ENCODE measurements around the gene FGF14. TPM values are rescaled to one million over a fixed set of nuclear protein-coding genes. Genes with fewer than 3 reads are reported as not detected.

FGF14 gene
- total RNA-seq, 3 donors from 2014 or later (not counting 1 experiment from before 2014, with no cell fraction given) = not detected

DNA sequence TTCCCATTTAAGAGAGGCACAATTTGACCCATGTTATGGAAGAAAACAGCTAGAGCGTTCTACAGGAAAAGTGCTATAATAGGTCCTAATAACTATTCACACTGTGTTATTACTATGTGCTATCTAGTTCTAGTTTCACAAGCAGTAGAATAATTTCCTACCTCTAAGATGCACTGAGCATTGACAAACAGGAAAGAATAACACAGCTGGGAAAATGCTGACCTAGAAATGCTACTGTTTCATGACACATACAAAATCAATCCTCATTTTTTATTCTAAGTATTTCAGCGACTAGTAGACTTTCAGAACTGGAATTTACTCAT lies 689.9 kb downstream of the FGF14 start:
- H3K4me1 Mint-ChIP-seq = peaks cover 2 to 4% of the 10 kb centered on the region in 2 donors
- TF ChIP-seq, protein P1, sequence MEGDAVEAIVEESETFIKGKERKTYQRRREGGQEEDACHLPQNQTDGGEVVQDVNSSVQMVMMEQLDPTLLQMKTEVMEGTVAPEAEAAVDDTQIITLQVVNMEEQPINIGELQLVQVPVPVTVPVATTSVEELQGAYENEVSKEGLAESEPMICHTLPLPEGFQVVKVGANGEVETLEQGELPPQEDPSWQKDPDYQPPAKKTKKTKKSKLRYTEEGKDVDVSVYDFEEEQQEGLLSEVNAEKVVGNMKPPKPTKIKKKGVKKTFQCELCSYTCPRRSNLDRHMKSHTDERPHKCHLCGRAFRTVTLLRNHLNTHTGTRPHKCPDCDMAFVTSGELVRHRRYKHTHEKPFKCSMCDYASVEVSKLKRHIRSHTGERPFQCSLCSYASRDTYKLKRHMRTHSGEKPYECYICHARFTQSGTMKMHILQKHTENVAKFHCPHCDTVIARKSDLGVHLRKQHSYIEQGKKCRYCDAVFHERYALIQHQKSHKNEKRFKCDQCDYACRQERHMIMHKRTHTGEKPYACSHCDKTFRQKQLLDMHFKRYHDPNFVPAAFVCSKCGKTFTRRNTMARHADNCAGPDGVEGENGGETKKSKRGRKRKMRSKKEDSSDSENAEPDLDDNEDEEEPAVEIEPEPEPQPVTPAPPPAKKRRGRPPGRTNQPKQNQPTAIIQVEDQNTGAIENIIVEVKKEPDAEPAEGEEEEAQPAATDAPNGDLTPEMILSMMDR (IDR thresholded peaks at IDR 0.05) = no peak
- H3K27me3 Mint-ChIP-seq (ENCODE audit: low read depth in 2 of 2) = no peaks in the 10 kb centered on the region
- Histone ChIP-seq H3K4me1 (ENCODE audit: control insufficient read depth, insufficient read depth, low read length) (no peaks in the 10 kb centered on the region), H3K36me3 (ENCODE audit: control insufficient read depth, insufficient read depth, low read length) (no peaks in the 10 kb centered on the region), H3K9me3 (ENCODE audit: control insufficient read depth, insufficient read depth, low read length) (no peaks in the 10 kb centered on the region), H3K4me3 (ENCODE audit: low read length) (no peak overlapping the region), H3K27me3 (ENCODE audit: control insufficient read depth, insufficient read depth, low read length) (no peaks in the 10 kb centered on the region), H3K27ac (ENCODE audit: low read length) (no peak overlapping the region)
- H3K9me3 Mint-ChIP-seq = no peaks in the 10 kb centered on the region
- 90% methylated on average over 2 of the region's 2 CpGs for WGBS (ENCODE audit: insufficient coverage)
- H3K4me3 Mint-ChIP-seq = no peak overlapping the region
- DNase-seq (no peak), ATAC-seq (no peak)
- no peaks in the 10 kb centered on the region for H3K36me3 Mint-ChIP-seq
- intact Hi-C loops (cut with micrococcal nuclease) = no loop called here
- no peak overlapping the region for H3K27ac Mint-ChIP-seq

DNA sequence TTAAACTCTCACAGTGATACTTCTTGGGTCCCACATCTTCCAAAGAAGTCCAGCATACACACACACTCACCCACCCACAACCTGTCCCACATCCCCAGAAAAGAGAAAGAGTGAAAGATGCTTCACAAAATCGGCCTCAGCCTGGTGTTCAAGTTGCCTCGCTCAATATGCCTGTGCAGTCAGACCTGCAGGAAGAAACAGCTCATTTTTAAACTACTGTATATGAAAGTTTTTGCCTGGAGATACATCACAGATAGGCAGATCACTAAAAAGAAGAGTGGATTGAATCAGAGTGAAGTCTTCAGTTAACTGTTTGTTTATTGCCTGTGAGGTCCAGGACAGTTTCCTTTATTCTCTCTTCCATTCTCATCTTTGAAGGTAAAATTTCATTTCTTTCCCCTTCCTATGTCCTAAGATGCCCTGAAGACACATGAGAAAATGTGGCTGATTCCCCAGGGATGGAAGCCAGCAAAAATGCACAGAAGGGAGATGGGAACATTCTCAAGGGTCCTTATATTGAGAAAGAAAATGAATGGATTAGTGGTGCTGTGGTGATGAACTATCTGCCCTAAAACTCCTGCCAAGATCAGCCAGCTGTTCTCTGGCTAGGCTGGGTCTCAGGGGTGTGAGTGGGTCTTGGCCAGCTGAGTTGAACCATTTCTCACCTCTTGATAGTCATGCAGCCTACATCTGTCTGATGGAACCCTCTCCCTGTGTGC lies 690.4 kb downstream of the FGF14 start:
- H3K9me3 Mint-ChIP-seq = no peaks in the 10 kb centered on the region
- Histone ChIP-seq H3K9me3 (ENCODE audit: control insufficient read depth, insufficient read depth, low read length) (no peaks in the 10 kb centered on the region), H3K4me3 (ENCODE audit: low read length) (no peak overlapping the region), H3K27me3 (ENCODE audit: control insufficient read depth, insufficient read depth, low read length) (no peaks in the 10 kb centered on the region), H3K4me1 (ENCODE audit: control insufficient read depth, insufficient read depth, low read length) (peaks cover 3% of the 10 kb centered on the region), H3K36me3 (ENCODE audit: control insufficient read depth, insufficient read depth, low read length) (no peaks in the 10 kb centered on the region), H3K27ac (ENCODE audit: low read length) (no peak overlapping the region)
- intact Hi-C loops (cut with micrococcal nuclease) = no loop called here
- peaks cover 7 to 9% of the 10 kb centered on the region in 2 donors for H3K4me1 Mint-ChIP-seq
- H3K27me3 Mint-ChIP-seq (ENCODE audit: low read depth in 2 of 2) = no peaks in the 10 kb centered on the region
- no peak overlapping the region for H3K4me3 Mint-ChIP-seq
- TF ChIP-seq, protein P1 (IDR thresholded peaks at IDR 0.05) = no peak
- ATAC-seq = no peak
- H3K27ac Mint-ChIP-seq = no peak overlapping the region
- 88% methylated on average over 2 of the region's 2 CpGs for WGBS (ENCODE audit: insufficient coverage)
- no peak for DNase-seq
- H3K36me3 Mint-ChIP-seq = no peaks in the 10 kb centered on the region

DNA sequence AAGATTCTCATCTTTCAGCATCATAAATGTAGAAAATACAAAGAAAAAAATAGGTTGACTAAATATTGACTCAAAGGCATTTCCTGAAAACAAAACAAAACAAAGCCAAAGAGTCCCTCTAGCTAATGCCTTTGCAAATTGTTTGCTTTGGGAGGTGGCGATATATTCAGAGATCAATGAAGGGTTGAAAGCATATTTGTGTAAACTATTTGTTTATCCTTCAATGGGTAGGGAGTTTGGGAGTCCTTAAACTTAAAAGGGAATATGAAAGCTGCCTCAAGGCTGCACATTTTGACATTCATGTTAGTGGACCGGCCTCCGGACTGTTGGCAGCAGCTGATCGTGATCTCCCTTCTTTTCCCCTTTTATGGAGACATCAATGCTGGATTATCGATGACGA lies 691.9 kb downstream of the FGF14 start:
- no peaks in the 10 kb centered on the region for H3K27me3 Mint-ChIP-seq (ENCODE audit: low read depth in 2 of 2)
- peaks cover 10 to 12% of the 10 kb centered on the region in 2 donors for H3K4me1 Mint-ChIP-seq
- DNase-seq (no peak), ATAC-seq (no peak)
- WGBS (ENCODE audit: insufficient coverage) = 91% methylated on average over 6 of the region's 6 CpGs
- no peak overlapping the region for H3K27ac Mint-ChIP-seq
- Histone ChIP-seq H3K36me3 (ENCODE audit: control insufficient read depth, insufficient read depth, low read length) (no peaks in the 10 kb centered on the region), H3K9me3 (ENCODE audit: control insufficient read depth, insufficient read depth, low read length) (no peaks in the 10 kb centered on the region), H3K27ac (ENCODE audit: low read length) (no peak overlapping the region), H3K4me1 (ENCODE audit: control insufficient read depth, insufficient read depth, low read length) (peaks cover 3% of the 10 kb centered on the region), H3K27me3 (ENCODE audit: control insufficient read depth, insufficient read depth, low read length) (no peaks in the 10 kb centered on the region), H3K4me3 (ENCODE audit: low read length) (no peak overlapping the region)
- no peaks in the 10 kb centered on the region for H3K36me3 Mint-ChIP-seq
- intact Hi-C loops (cut with micrococcal nuclease) = no loop called here
- no peaks in the 10 kb centered on the region for H3K9me3 Mint-ChIP-seq
- TF ChIP-seq, protein P1 (IDR thresholded peaks at IDR 0.05) = no peak
- no peak overlapping the region for H3K4me3 Mint-ChIP-seq

DNA sequence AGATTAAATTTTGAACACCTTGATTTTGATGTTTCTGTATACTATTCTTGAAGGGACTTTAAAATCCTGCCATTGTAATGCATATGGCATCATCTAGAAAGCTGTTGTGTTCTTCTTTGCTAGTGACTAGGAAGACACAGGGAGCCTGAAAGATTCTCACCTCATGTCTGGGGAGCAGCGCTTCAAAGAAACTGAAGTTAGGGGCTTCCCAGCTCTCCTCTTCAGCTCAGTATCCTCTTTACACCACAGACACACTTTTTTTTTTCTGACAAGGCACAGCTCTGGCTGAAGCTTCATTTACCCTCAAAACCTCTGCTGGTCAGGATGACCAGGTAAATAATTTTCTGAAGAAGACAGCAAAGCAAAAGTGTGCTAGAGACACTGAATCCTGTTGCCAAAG lies 693.7 kb downstream of the FGF14 start:
- TF ChIP-seq, protein P1 (IDR thresholded peaks at IDR 0.05) = no peak
- no peaks in the 10 kb centered on the region for H3K36me3 ChIP-seq (ENCODE audit: control insufficient read depth, insufficient read depth, low read length)
- intact Hi-C loops (cut with micrococcal nuclease) = no loop called here
- H3K36me3 Mint-ChIP-seq = no peaks in the 10 kb centered on the region
- H3K4me3 ChIP-seq (ENCODE audit: low read length) = no peak overlapping the region
- H3K9me3 Mint-ChIP-seq = peaks cover 3 to 4% of the 10 kb centered on the region in 2 donors
- H3K4me1 ChIP-seq (ENCODE audit: control insufficient read depth, insufficient read depth, low read length) = peaks cover 3% of the 10 kb centered on the region
- H3K4me3 Mint-ChIP-seq = no peak overlapping the region
- H3K27me3 Mint-ChIP-seq (ENCODE audit: low read depth in 2 of 2) = no peaks in the 10 kb centered on the region
- DNase-seq = no peak
- H3K27me3 ChIP-seq (ENCODE audit: control insufficient read depth, insufficient read depth, low read length) = no peaks in the 10 kb centered on the region
- 72% methylated on average over 1 of the region's 1 CpG for WGBS (ENCODE audit: insufficient coverage)
- no peaks in the 10 kb centered on the region for H3K9me3 ChIP-seq (ENCODE audit: control insufficient read depth, insufficient read depth, low read length)
- ATAC-seq = no peak
- no peak overlapping the region for H3K27ac ChIP-seq (ENCODE audit: low read length)
- H3K27ac Mint-ChIP-seq = no peak overlapping the region
- H3K4me1 Mint-ChIP-seq = peaks cover 10 to 12% of the 10 kb centered on the region in 2 donors

Data from natural killer cell (primary cell).